A549 (cell line): Measurements from ENCODE around the gene NR1D1.

Experiments used
- BHLHE40 ChIP-seq: IDR thresholded peaks from 2 replicates; pipeline ENCODE4 v1.6.1; 2012; ENCODE audit warnings: low read depth, low read length, inconsistent platforms
- CBX2 ChIP-seq: fragments of 200-600 bp; sonication (generic); IDR thresholded peaks from 2 replicates; pipeline ENCODE4 v1.6.1; 2016; ENCODE audit warnings: low read depth, mild to moderate bottlenecking, borderline replicate concordance
- CTCF ChIP-seq: fragments of >200 bp; sonication (Bioruptor Twin); formaldehyde crosslinking; IDR thresholded peaks from 3 replicates; pipeline ENCODE4 v1.5.1; 2016
- E2F6 ChIP-seq: IDR thresholded peaks from 2 replicates; pipeline ENCODE4 v1.6.1; 2012; ENCODE audit warnings: low read depth, borderline replicate concordance
- EHF ChIP-seq: fragments of 250-450 bp; sonication (Bioruptor Pico); IDR thresholded peaks from 2 replicates; pipeline ENCODE4 v1.5.0; 2020; ENCODE audit warnings: mild to moderate bottlenecking
- EP300 ChIP-seq, 2 experiments: fragments of >200 bp; sonication (Bioruptor Twin); formaldehyde crosslinking; IDR thresholded peaks; 2 replicates in 1 of 2; 3 replicates in 1 of 2; pipeline ENCODE4 v1.6.1; 2016 to 2017
- HDAC2 ChIP-seq: fragments of 200-600 bp; sonication (generic); IDR thresholded peaks from 2 replicates; pipeline ENCODE4 v1.6.1; 2016
- HOXA7 ChIP-seq: fragments of 250-450 bp; sonication (Bioruptor Pico); IDR thresholded peaks from 2 replicates; pipeline ENCODE4 v1.5.0; 2020; ENCODE audit warnings: mild to moderate bottlenecking, moderate library complexity
- JUN ChIP-seq, 2 experiments: fragments of >200 bp; sonication (Bioruptor Twin); formaldehyde crosslinking; IDR thresholded peaks; 2 replicates in 1 of 2; 3 replicates in 1 of 2; pipeline ENCODE4 v1.6.1; 2016 to 2017
- MAFK ChIP-seq: fragments of 450-650 bp; IDR thresholded peaks from 2 replicates; pipeline ENCODE4 v1.6.1; 2014; ENCODE audit not compliant: partially characterized antibody
- MAX ChIP-seq: IDR thresholded peaks from 2 replicates; pipeline ENCODE4 v1.6.1; 2012
- PHF8 ChIP-seq: fragments of 200-600 bp; sonication (generic); IDR thresholded peaks from 2 replicates; pipeline ENCODE4 v1.6.1; 2016; ENCODE audit warnings: low read depth, mild to moderate bottlenecking, antibody characterized with exemption, moderate library complexity, borderline replicate concordance
- REST ChIP-seq: fragments of 200-600 bp; sonication (generic); IDR thresholded peaks from 2 replicates; pipeline ENCODE4 v1.6.1; 2016; ENCODE audit warnings: antibody characterized with exemption, mild to moderate bottlenecking, moderate library complexity
- SMC3 ChIP-seq: fragments of >200 bp; sonication (Bioruptor Twin); formaldehyde crosslinking; IDR thresholded peaks from 3 replicates; pipeline ENCODE4 v1.6.1; 2018; ENCODE audit warnings: inconsistent platforms

- no peak for TF ChIP-seq JUN (IDR thresholded peaks at IDR 0.05)
- TF ChIP-seq CTCF = no peak
- TF ChIP-seq EP300 (IDR thresholded peaks at IDR 0.05) = no peak
- no peak for TF ChIP-seq EHF (CRISPR knock-in tag)
- no peak for TF ChIP-seq REST
- TF ChIP-seq SMC3 = no peak
- TF ChIP-seq CBX2 = no peak
- no peak for TF ChIP-seq HOXA7 (CRISPR knock-in tag)
- no peak for TF ChIP-seq MAX
- TF ChIP-seq E2F6 = no peak
- no peak for TF ChIP-seq BHLHE40
- TF ChIP-seq MAFK = no peak
- no peak for TF ChIP-seq PHF8
- no peak for TF ChIP-seq HDAC2
Observed at GRCh38 chr17:40097087-40097486, 3.3 kb downstream of the NR1D1 start.
